ENCODE results near the gene CD55.

Gene CD55

GRCh38 chr1:207321079-207321789 lies at the start of gene CD55:
Gene CD55 (plus strand): TSS chr1:207321678. CDS start chr1:207321766, 88 bp downstream.
- Mint-ChIP-seq H3K4me1 (ENCODE audit: low read depth) (peaks cover 47% of the 10 kb centered on the region), H3K27ac (peak within 1 kb of the TSS; percentile 99), H3K9me3 (no peaks in the 10 kb centered on the region), H3K4me3 (peak within 1 kb of the TSS; percentile 93), H3K27me3 (no peaks in the 10 kb centered on the region), H3K36me3 (ENCODE audit: low read depth) (peaks cover 38% of the 10 kb centered on the region)

DNA sequence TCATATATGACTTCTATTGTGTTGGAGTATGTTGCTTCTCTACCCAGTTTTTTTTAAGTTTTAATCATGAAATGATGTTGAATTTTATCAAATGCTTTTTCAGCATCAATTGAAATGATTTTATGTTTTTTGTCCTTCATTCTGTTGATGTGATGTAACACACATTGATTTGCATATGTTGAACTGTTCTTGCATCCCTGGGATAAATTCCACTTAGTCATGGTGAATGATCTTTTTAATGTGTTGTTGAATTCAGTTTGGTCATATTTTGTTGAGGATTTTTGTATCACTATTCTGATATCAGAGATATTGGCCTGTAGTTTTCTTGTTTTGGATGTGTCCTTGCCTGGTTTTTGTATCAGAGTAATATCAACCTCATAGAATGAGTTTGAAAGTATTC lies 46.6 kb upstream of the CD55 start:
- Mint-ChIP-seq H3K4me1 (ENCODE audit: low read depth) (peaks cover 11% of the 10 kb centered on the region), H3K27me3 (no peaks in the 10 kb centered on the region), H3K9me3 (peaks cover 16% of the 10 kb centered on the region), H3K4me3 (no peak overlapping the region), H3K27ac (no peak overlapping the region), H3K36me3 (ENCODE audit: low read depth) (no peaks in the 10 kb centered on the region)

DNA sequence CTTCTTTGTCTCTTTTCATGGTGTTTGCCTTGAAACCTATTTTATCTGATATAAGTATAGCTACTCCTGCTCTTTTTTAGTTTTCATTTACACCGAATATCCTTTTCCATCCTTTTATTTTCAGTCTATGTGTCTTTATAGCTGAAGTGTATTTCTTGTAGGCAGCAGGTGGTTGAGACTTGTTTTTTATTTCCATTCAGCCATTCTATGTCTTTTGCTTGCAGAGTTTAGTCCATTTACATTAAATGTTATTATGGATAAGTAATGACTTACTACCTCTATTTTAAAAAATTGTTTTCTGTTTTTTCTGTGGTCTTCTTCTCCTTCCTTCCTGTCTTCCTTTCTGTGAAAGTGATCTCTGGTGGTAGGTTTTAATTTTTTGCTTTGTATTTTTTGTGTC lies 45.0 kb upstream of the CD55 start:
- H3K36me3 Mint-ChIP-seq (ENCODE audit: low read depth) = no peaks in the 10 kb centered on the region
- peaks cover 26% of the 10 kb centered on the region for H3K4me1 Mint-ChIP-seq (ENCODE audit: low read depth)
- peaks cover 16% of the 10 kb centered on the region for H3K9me3 Mint-ChIP-seq

DNA sequence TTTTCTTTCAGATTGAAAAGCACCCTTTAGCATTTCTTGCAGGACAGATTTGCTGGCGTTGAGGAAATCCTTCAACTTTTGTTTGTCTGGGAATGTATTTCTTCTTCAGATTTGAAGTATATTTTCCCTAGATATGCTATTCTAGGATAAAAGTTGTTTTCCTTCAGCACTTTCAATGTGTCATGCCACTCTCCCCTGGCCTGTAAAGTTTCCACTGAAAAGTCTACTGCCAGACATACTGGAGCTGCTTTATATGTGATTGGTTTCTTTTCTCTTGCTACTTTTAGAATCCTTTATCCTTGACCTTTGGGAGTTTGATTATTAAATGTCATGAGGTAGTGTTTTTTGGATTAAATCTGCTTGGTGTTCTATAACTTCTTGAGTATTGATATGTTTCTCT lies 44.2 kb upstream of the CD55 start:
- peaks cover 34% of the 10 kb centered on the region for H3K4me1 Mint-ChIP-seq (ENCODE audit: low read depth)
- no peaks in the 10 kb centered on the region for H3K27me3 Mint-ChIP-seq
- H3K36me3 Mint-ChIP-seq (ENCODE audit: low read depth) = no peaks in the 10 kb centered on the region
- H3K9me3 Mint-ChIP-seq = peaks cover 12% of the 10 kb centered on the region
- peak overlapping the region; percentile 42 for H3K27ac Mint-ChIP-seq
- no peak overlapping the region for H3K4me3 Mint-ChIP-seq

More for the DNA sequence above, 45.0 kb upstream of the CD55 start:
- H3K27me3 Mint-ChIP-seq = no peaks in the 10 kb centered on the region
- no peak overlapping the region for H3K4me3 Mint-ChIP-seq
- no peak overlapping the region for H3K27ac Mint-ChIP-seq

GRCh38 chr1:207279652-207280051 lies 41.8 kb upstream of the CD55 start:
- Mint-ChIP-seq H3K4me1 (ENCODE audit: low read depth) (peaks cover 58% of the 10 kb centered on the region), H3K36me3 (ENCODE audit: low read depth) (no peaks in the 10 kb centered on the region), H3K4me3 (no peak overlapping the region), H3K27me3 (no peaks in the 10 kb centered on the region), H3K27ac (no peak overlapping the region), H3K9me3 (peaks cover 7% of the 10 kb centered on the region)

GRCh38 chr1:207280706-207281105 lies 40.8 kb upstream of the CD55 start:
- Mint-ChIP-seq H3K27me3 (no peaks in the 10 kb centered on the region), H3K27ac (no peak overlapping the region), H3K9me3 (peaks cover 7% of the 10 kb centered on the region), H3K4me1 (ENCODE audit: low read depth) (peaks cover 60% of the 10 kb centered on the region), H3K36me3 (ENCODE audit: low read depth) (no peaks in the 10 kb centered on the region), H3K4me3 (no peak overlapping the region)

GRCh38 chr1:207282058-207282457 lies 39.4 kb upstream of the CD55 start:
- no peaks in the 10 kb centered on the region for H3K9me3 Mint-ChIP-seq
- H3K4me1 Mint-ChIP-seq (ENCODE audit: low read depth) = peaks cover 55% of the 10 kb centered on the region
- no peaks in the 10 kb centered on the region for H3K36me3 Mint-ChIP-seq (ENCODE audit: low read depth)
- H3K4me3 Mint-ChIP-seq = no peak overlapping the region
- H3K27ac Mint-ChIP-seq = peak overlapping the region; percentile 1
- no peaks in the 10 kb centered on the region for H3K27me3 Mint-ChIP-seq

- no peaks in the 10 kb centered on the region for H3K9me3 Mint-ChIP-seq
- peaks cover 48% of the 10 kb centered on the region for H3K4me1 Mint-ChIP-seq (ENCODE audit: low read depth)
- no peaks in the 10 kb centered on the region for H3K36me3 Mint-ChIP-seq (ENCODE audit: low read depth)
- H3K4me3 Mint-ChIP-seq = peak overlapping the region; percentile 15
- peak overlapping the region; percentile 69 for H3K27ac Mint-ChIP-seq
- H3K27me3 Mint-ChIP-seq = no peaks in the 10 kb centered on the region
Observed at GRCh38 chr1:207282496-207283380, 38.7 kb upstream of the CD55 start.

DNA sequence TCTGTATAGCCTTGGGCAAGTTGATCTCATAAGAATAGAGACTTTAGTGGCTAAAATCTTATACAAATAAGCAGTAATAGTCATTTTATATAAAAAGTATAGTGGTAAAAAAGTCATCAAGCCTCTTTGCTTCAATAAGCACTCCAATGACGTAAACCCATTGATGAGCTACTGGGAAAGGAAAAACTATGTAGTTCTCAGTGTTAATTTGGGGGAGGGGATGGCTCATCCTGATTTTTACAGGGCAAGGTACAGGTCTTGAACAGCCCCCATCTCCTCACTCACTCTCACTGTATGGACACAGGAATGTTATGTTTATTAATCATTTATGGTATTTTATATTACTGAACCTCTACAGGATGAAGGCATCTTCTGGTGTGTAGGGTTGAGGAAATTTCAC lies 38.1 kb upstream of the CD55 start:
- peaks cover 48% of the 10 kb centered on the region for H3K4me1 Mint-ChIP-seq (ENCODE audit: low read depth)
- no peak overlapping the region for H3K27ac Mint-ChIP-seq
- no peaks in the 10 kb centered on the region for H3K36me3 Mint-ChIP-seq (ENCODE audit: low read depth)

DNA sequence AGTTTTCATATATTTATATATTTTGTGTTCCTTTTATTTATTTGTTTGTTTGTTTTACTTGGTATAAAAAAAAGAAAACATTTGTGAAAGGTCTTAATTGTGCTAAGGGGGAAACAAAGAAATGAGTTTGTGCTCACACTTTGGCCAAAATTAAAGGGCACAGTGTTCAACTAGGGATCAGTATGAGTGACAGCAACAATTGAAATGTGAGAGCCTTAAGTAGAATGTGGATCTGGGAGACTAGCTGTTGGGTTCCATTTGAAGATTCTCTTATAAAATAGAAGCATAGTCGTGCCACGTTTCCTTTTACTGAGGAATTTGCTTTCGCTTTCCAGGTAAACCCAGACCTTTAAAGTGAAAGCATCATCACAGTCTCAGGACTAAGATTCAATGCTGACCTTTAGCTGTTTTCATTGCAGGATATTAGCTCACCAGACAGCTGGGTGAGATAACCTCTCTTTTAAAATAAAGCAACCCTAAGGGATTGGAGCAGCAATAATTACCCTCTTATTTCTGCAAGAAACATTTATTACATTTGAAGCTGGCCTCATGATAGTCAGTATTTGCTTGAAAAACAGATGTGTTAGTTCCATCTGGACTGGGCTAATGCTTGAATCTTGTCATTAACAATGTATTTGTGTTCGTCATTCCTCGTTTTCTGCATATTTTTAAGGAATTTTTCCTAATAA lies 37.1 kb upstream of the CD55 start:
- Mint-ChIP-seq H3K9me3 (no peaks in the 10 kb centered on the region), H3K27me3 (peaks cover 3% of the 10 kb centered on the region), H3K4me3 (no peak overlapping the region), H3K36me3 (ENCODE audit: low read depth) (no peaks in the 10 kb centered on the region), H3K4me1 (ENCODE audit: low read depth) (peaks cover 48% of the 10 kb centered on the region), H3K27ac (no peak overlapping the region)

More for the DNA sequence above, 38.1 kb upstream of the CD55 start:
- peaks cover 3% of the 10 kb centered on the region for H3K27me3 Mint-ChIP-seq
- no peaks in the 10 kb centered on the region for H3K9me3 Mint-ChIP-seq
- no peak overlapping the region for H3K4me3 Mint-ChIP-seq

DNA sequence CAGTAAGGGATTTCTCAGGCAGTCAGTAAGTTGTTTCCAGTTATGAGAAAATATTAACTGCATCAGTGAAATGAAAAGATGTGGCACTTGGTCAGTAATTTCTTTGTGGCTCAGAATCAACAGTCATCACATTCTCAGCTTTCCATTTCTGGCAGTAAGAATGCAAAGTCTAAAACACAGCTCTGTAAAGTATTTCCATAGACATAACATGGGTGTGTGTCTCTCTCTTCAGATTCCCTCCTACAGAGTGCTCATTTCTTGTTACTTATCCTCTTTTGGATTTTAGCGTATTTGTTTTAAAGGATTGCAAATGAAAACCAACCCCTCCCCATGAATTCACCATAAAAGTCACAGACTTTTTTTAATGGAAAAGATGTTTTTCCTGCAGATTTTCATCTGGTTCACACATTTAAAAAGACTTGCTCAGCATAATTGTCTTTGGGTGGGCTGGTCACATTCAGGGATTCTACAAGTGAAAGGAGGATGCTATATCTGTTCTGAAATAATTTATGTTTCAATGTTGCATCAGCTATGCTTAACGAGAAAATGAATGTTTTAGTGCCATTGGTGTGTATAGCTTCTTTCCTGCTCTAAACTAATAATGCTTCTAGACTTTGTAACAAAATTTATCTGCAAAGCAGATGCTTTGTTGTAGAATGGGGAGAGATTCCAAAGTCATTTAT lies 34.6 kb upstream of the CD55 start:
- Mint-ChIP-seq H3K9me3 (peaks cover 8% of the 10 kb centered on the region), H3K36me3 (ENCODE audit: low read depth) (peaks cover 9% of the 10 kb centered on the region), H3K4me1 (ENCODE audit: low read depth) (peaks cover 29% of the 10 kb centered on the region), H3K27me3 (peaks cover 3% of the 10 kb centered on the region), H3K27ac (no peak overlapping the region), H3K4me3 (no peak overlapping the region)

- peaks cover 17% of the 10 kb centered on the region for H3K36me3 Mint-ChIP-seq (ENCODE audit: low read depth)
- H3K27ac Mint-ChIP-seq = no peak overlapping the region
- H3K9me3 Mint-ChIP-seq = peaks cover 15% of the 10 kb centered on the region
- peaks cover 15% of the 10 kb centered on the region for H3K4me1 Mint-ChIP-seq (ENCODE audit: low read depth)
- H3K4me3 Mint-ChIP-seq = no peak overlapping the region
- H3K27me3 Mint-ChIP-seq = peaks cover 3% of the 10 kb centered on the region
Observed at GRCh38 chr1:207288315-207288714, 33.2 kb upstream of the CD55 start.

DNA sequence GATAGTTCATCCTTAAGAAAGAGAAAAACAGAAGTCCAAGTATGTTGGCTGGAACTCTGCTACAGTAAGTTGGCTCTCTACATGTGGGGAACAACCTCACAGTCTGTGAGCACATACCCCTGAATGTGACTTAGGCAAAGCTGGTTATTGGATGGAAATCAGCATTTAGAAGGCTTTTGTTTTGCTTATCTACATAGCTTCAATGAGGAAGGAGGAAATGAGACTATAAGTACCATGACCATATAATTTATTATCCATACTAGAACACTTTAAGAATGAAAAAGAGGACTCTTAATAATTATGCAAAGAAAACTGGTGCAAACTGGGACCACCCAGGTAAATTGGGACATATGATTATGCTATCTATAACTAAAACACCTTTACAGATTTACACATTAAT lies 31.7 kb upstream of the CD55 start:
- H3K4me3 Mint-ChIP-seq = no peak overlapping the region
- peaks cover 19% of the 10 kb centered on the region for H3K9me3 Mint-ChIP-seq
- no peak overlapping the region for H3K27ac Mint-ChIP-seq
- peaks cover 3% of the 10 kb centered on the region for H3K27me3 Mint-ChIP-seq
- peaks cover 17% of the 10 kb centered on the region for H3K36me3 Mint-ChIP-seq (ENCODE audit: low read depth)
- peaks cover under 1% of the 10 kb centered on the region for H3K4me1 Mint-ChIP-seq (ENCODE audit: low read depth)

DNA sequence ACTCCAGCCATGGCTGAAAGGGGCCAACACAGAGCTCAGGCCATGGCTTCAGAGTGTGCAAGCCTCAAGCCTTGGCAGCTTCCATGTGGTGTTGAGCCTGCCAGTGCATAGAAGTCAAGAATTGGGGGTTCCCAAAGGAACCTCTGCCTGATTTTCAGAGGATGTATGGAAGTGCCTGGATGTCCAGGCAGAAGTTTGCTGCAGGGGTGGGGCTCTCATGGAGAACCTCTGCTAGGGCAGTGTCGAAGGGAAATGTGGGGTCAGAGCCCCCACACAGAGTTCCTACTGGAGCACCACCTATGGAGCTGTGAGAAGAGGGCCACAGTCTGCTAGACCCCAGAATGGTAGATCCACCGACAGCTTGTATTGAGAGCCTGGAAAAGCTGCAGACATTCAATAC lies 29.8 kb upstream of the CD55 start:
- Mint-ChIP-seq H3K36me3 (ENCODE audit: low read depth) (peaks cover 17% of the 10 kb centered on the region), H3K9me3 (peaks cover 22% of the 10 kb centered on the region)

More for the DNA sequence above, 29.8 kb upstream of the CD55 start:
- H3K27ac Mint-ChIP-seq = no peak overlapping the region
- H3K4me3 Mint-ChIP-seq = no peak overlapping the region
- no peaks in the 10 kb centered on the region for H3K4me1 Mint-ChIP-seq (ENCODE audit: low read depth)
- peaks cover 3% of the 10 kb centered on the region for H3K27me3 Mint-ChIP-seq

Measured in stimulated activated naive CD8-positive, alpha-beta T cell treated with anti-CD3 and anti-CD28 coated beads, Interleukin-15, Interleukin-2, amounts not matched to agents 100 ng/mL and 50 ng/mL, for 24 hours (primary cell).